ENCODE measurements around the gene KCNQ1.

KCNQ1 gene

GRCh38 chr11:2462543-2462985 is 17.8 kb downstream of the KCNQ1 start (continued):
- TF ChIP-seq TOX (CRISPR knock-in tag; IDR thresholded peaks at IDR 0.05; ENCODE audit: borderline replicate concordance), result no peak

DNA sequence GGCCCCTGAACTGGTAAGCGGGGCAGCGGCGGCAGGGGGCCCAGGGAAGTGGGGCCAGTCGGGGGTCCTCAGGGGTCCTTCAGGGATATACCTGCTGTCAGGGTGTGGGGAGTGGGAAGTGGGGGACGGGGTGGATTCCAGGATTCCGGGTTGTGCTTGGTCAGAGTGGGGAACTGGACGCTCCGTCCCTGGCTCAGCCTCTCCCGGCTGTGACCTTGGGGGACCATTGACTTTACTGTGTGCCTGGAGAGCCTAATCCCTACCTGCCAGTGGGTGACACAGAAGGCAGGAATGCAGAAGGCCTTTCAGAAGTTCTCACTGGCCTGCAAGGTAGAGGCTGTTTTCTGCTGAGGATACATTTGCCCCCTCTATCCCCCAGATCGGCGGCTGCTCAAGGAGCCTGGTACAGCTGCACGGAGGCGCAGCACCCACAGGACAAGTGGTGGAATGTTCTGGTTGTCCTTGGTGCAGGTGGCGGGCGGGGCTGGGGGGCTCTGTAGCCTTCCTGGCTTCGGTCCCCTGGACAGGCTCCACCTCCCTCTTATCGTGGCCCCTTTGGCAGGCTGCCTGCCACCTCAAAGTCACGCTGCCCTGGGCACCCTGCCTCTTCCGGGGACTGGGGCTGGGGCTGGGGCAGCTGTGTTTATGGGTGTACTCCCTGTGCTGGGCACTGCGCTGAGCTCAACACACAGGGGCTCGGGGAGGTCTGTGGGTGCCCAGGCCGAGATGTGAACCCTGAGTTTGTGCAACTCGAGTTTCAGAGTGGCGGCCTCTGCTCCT is 18.4 kb downstream of the KCNQ1 start:
- TF ChIP-seq PPARA (CRISPR knock-in tag; IDR thresholded peaks at IDR 0.05; ENCODE audit: borderline replicate concordance) (no peak), POU6F1 (CRISPR knock-in tag; IDR thresholded peaks at IDR 0.05; ENCODE audit: borderline replicate concordance, low read depth) (no peak), TSHZ2 (CRISPR knock-in tag; IDR thresholded peaks at IDR 0.05) (no peak), ARNTL (CRISPR knock-in tag; IDR thresholded peaks at IDR 0.05; ENCODE audit: borderline replicate concordance, low read depth) (no peak), OSR1 (CRISPR knock-in tag; IDR thresholded peaks at IDR 0.05) (no peak), BACH2 (CRISPR knock-in tag; IDR thresholded peaks at IDR 0.05; ENCODE audit: borderline replicate concordance) (no peak), SNAI2 (CRISPR knock-in tag; IDR thresholded peaks at IDR 0.05) (no peak), ZFP30 (CRISPR knock-in tag; IDR thresholded peaks at IDR 0.05) (no peak)
- TF ChIP-seq, protein P1, sequence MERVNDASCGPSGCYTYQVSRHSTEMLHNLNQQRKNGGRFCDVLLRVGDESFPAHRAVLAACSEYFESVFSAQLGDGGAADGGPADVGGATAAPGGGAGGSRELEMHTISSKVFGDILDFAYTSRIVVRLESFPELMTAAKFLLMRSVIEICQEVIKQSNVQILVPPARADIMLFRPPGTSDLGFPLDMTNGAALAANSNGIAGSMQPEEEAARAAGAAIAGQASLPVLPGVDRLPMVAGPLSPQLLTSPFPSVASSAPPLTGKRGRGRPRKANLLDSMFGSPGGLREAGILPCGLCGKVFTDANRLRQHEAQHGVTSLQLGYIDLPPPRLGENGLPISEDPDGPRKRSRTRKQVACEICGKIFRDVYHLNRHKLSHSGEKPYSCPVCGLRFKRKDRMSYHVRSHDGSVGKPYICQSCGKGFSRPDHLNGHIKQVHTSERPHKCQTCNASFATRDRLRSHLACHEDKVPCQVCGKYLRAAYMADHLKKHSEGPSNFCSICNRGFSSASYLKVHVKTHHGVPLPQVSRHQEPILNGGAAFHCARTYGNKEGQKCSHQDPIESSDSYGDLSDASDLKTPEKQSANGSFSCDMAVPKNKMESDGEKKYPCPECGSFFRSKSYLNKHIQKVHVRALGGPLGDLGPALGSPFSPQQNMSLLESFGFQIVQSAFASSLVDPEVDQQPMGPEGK (CRISPR knock-in tag; IDR thresholded peaks at IDR 0.05; ENCODE audit: borderline replicate concordance), result no peak
- TF ChIP-seq, protein P2, sequence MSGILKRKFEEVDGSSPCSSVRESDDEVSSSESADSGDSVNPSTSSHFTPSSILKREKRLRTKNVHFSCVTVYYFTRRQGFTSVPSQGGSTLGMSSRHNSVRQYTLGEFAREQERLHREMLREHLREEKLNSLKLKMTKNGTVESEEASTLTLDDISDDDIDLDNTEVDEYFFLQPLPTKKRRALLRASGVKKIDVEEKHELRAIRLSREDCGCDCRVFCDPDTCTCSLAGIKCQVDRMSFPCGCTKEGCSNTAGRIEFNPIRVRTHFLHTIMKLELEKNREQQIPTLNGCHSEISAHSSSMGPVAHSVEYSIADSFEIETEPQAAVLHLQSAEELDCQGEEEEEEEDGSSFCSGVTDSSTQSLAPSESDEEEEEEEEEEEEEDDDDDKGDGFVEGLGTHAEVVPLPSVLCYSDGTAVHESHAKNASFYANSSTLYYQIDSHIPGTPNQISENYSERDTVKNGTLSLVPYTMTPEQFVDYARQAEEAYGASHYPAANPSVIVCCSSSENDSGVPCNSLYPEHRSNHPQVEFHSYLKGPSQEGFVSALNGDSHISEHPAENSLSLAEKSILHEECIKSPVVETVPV (CRISPR knock-in tag; IDR thresholded peaks at IDR 0.05), result no peak
- ATAC-seq, result no peak

- ATAC-seq, result no peak
- no peak for TF ChIP-seq OSR1 (CRISPR knock-in tag; IDR thresholded peaks at IDR 0.05)
- TF ChIP-seq, protein P2 (CRISPR knock-in tag; IDR thresholded peaks at IDR 0.05), result no peak
- TF ChIP-seq ZFP30 (CRISPR knock-in tag; IDR thresholded peaks at IDR 0.05), result no peak
- no peak for TF ChIP-seq ZFP3 (CRISPR knock-in tag; IDR thresholded peaks at IDR 0.05)
- TF ChIP-seq POU6F1 (CRISPR knock-in tag; IDR thresholded peaks at IDR 0.05; ENCODE audit: borderline replicate concordance, low read depth), result no peak
- TF ChIP-seq, protein P3, sequence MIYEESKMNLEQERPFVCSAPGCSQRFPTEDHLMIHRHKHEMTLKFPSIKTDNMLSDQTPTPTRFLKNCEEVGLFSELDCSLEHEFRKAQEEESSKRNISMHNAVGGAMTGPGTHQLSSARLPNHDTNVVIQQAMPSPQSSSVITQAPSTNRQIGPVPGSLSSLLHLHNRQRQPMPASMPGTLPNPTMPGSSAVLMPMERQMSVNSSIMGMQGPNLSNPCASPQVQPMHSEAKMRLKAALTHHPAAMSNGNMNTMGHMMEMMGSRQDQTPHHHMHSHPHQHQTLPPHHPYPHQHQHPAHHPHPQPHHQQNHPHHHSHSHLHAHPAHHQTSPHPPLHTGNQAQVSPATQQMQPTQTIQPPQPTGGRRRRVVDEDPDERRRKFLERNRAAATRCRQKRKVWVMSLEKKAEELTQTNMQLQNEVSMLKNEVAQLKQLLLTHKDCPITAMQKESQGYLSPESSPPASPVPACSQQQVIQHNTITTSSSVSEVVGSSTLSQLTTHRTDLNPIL (CRISPR knock-in tag; IDR thresholded peaks at IDR 0.05; ENCODE audit: low read depth), result no peak
- TF ChIP-seq CSDC2 (CRISPR knock-in tag; IDR thresholded peaks at IDR 0.05), result no peak
- TF ChIP-seq TCF4 (CRISPR knock-in tag; IDR thresholded peaks at IDR 0.05; ENCODE audit: borderline replicate concordance), result no peak
- no peak for TF ChIP-seq ISL1 (CRISPR knock-in tag; IDR thresholded peaks at IDR 0.05)
- TF ChIP-seq ZNF70 (CRISPR knock-in tag; IDR thresholded peaks at IDR 0.05), result no peak
- TF ChIP-seq, protein P1 (CRISPR knock-in tag; IDR thresholded peaks at IDR 0.05; ENCODE audit: borderline replicate concordance), result no peak
- no peak for TF ChIP-seq SNAI2 (CRISPR knock-in tag; IDR thresholded peaks at IDR 0.05)
- TF ChIP-seq ESRRG (CRISPR knock-in tag; IDR thresholded peaks at IDR 0.05), result no peak
- TF ChIP-seq ARNTL (CRISPR knock-in tag; IDR thresholded peaks at IDR 0.05; ENCODE audit: borderline replicate concordance, low read depth), result no peak
- no peak for TF ChIP-seq ZC3H10 (CRISPR knock-in tag; IDR thresholded peaks at IDR 0.05)
- no peak for TF ChIP-seq TOX (CRISPR knock-in tag; IDR thresholded peaks at IDR 0.05; ENCODE audit: borderline replicate concordance)
Observed at GRCh38 chr11:2463766-2464277, 19.0 kb downstream of the KCNQ1 start.

Data from SK-N-SH treated with all-trans-retinoic acid at 6 μM for 48 hours (cell line).